Thyroid gland (tissue), 4 donors: Measurements from ENCODE around the gene TAOK3. TPM values are rescaled to one million over a fixed set of nuclear protein-coding genes. Genes with fewer than 3 reads are reported as not detected.
A peak's percentile ranks its signal among the peaks of the same experiment; 100 is the strongest.
"Not testable (repeated sequence)": the region's sequence is repeated elsewhere in the genome, so short reads cannot be mapped to it uniquely, and the experiment has no call there.

ENCODE experiments used
- DNase-seq, 2 donors: peaks; one replicate each; pipeline ENCODE4 v3.0.0-alpha.2; 2019
- H3K27ac ChIP-seq, 3 donors: fragments of 200-600 bp; sonication (generic); 1 replicate in 2 of 3; 2 replicates in 1 of 3; pipeline ENCODE4 v1.5.1; 2016 to 2019; ENCODE audit warnings: mild to moderate bottlenecking in 1 of 3, moderate library complexity in 1 of 3
- H3K27me3 ChIP-seq: fragments of 200-600 bp; sonication (generic); one replicate; pipeline ENCODE4 v1.5.1; 2019
- H3K36me3 ChIP-seq, 2 donors: fragments of 200-600 bp; sonication (generic); one replicate each; pipeline ENCODE4 v1.5.1; 2016 to 2019
- H3K4me1 ChIP-seq, 2 donors: fragments of 200-600 bp; sonication (generic); one replicate each; pipeline ENCODE4 v1.5.1; 2017 to 2019
- H3K4me3 ChIP-seq, 3 donors: fragments of 200-600 bp; sonication (generic); replicated peaks in 1 of 3; 1 replicate in 2 of 3; 2 replicates in 1 of 3; pipeline ENCODE4 v1.5.1; 2016; ENCODE audit warnings: mild to moderate bottlenecking in 1 of 3
- H3K9me3 ChIP-seq: fragments of 200-600 bp; sonication (generic); one replicate; pipeline ENCODE4 v1.5.1; 2017
- CTCF ChIP-seq, 6 experiments: fragments of 200-600 bp in 3 of 6; fragments of 450-650 bp in 3 of 6; sonication (generic) in 3 of 6; IDR thresholded peaks; one replicate each; pipeline ENCODE4 v1.5.1; 2016 to 2019; ENCODE audit warnings: antibody characterized with exemption in 6 of 6, mild to moderate bottlenecking in 2 of 6, inconsistent platforms in 1 of 6, moderate library complexity in 1 of 6
- POLR2A ChIP-seq, 2 donors: fragments of 450-650 bp; IDR thresholded peaks; one replicate each; pipeline ENCODE4 v1.6.1; 2017; ENCODE audit warnings: antibody characterized with exemption in 2 of 2, mild to moderate bottlenecking in 2 of 2, moderate library complexity in 1 of 2
- WGBS, 2 donors: methylation state at CpG; one replicate each; pipeline ENCODE4 v1.1.5; 2017; 5-methylcytosine and 5-hydroxymethylcytosine counted together
- intact Hi-C: fragments of 100-400 bp; cut with DNase I; formaldehyde crosslinking; loops from one replicate; pipeline ENCODE4 v1.15.1; 2023
- total RNA-seq, 4 donors: library from RNA; depleted of rRNA; stranded (reverse); fragments of >200 nt; gene quantifications; one replicate each; pipeline ENCODE4 v1.2.3, GENCODE V29; 2016

The TAOK3 gene
- total RNA-seq, result 10 to 100 TPM; 38.4 to 65.3 (median 50.2) TPM

- H3K27me3 ChIP-seq, result no peaks in the 10 kb centered on the region
- peak within 1 kb of the TSS; percentile 69 to 83 (median 78) for H3K27ac ChIP-seq
- H3K36me3 ChIP-seq, result no peaks in the 10 kb centered on the region
- no peak for TF ChIP-seq CTCF (IDR thresholded peaks at IDR 0.05)
- peak; percentile 60 to 88 for TF ChIP-seq POLR2A (IDR thresholded peaks at IDR 0.05)
- peaks cover 22 to 33% of the 10 kb centered on the region in 2 donors for H3K4me1 ChIP-seq
- peak within 1 kb of the TSS; percentile 80 to 88 (median 84) for H3K4me3 ChIP-seq
- WGBS, 2 donors, result 1% methylated on average over 31 to 46 of the region's 75 CpGs
- peak; percentile 99 for DNase-seq
- intact Hi-C loops, result no loop called here
- no peaks in the 10 kb centered on the region for H3K9me3 ChIP-seq
These were observed at the start of gene TAOK3 for GRCh38 chr12:118372541-118373495. Gene TAOK3, minus strand, starts transcription at chr12:118372907. Its CDS starts 117,340 bp downstream, at chr12:118255567.

GRCh38 chr12:118420673-118421072, 48.0 kb upstream of the TAOK3 start:
- 92 to 98% methylated on average over 3 of the region's 3 CpGs for WGBS, 2 donors
- TF ChIP-seq CTCF (IDR thresholded peaks at IDR 0.05) (no peak), POLR2A (IDR thresholded peaks at IDR 0.05) (no peak)
- no peak for DNase-seq
- H3K9me3 ChIP-seq, result no peaks in the 10 kb centered on the region
- no peak overlapping the region for H3K4me3 ChIP-seq
- intact Hi-C loops, result no loop called here
- no peaks in the 10 kb centered on the region for H3K4me1 ChIP-seq
- no peaks in the 10 kb centered on the region for H3K27me3 ChIP-seq
- peaks cover 5 to 12% of the 10 kb centered on the region in 2 donors for H3K36me3 ChIP-seq
- H3K27ac ChIP-seq, result no peak overlapping the region

GRCh38 chr12:118418385-118419057, 45.8 kb upstream of the TAOK3 start:
- Histone ChIP-seq H3K27me3 (no peaks in the 10 kb centered on the region), H3K27ac (no peak overlapping the region), H3K9me3 (no peaks in the 10 kb centered on the region), H3K36me3 (peaks cover 25 to 32% of the 10 kb centered on the region in 2 donors), H3K4me1 (no peaks in the 10 kb centered on the region), H3K4me3 (no peak overlapping the region)
- TF ChIP-seq CTCF (IDR thresholded peaks at IDR 0.05) (no peak), POLR2A (IDR thresholded peaks at IDR 0.05) (no peak)
- WGBS, 2 donors, result 78 to 100% methylated on average over 1 of the region's 1 CpG
- intact Hi-C loops, result no loop called here
- no peak for DNase-seq

GRCh38 chr12:118417942-118418341, 45.2 kb upstream of the TAOK3 start:
- Histone ChIP-seq H3K27me3 (no peaks in the 10 kb centered on the region), H3K9me3 (no peaks in the 10 kb centered on the region), H3K27ac (no peak overlapping the region), H3K4me3 (no peak overlapping the region), H3K36me3 (peaks cover 25 to 36% of the 10 kb centered on the region in 2 donors), H3K4me1 (no peaks in the 10 kb centered on the region)
- TF ChIP-seq POLR2A (IDR thresholded peaks at IDR 0.05), result no peak
- DNase-seq, result no peak
- intact Hi-C loops, result no loop called here
- WGBS, 2 donors, result 74 to 77% methylated on average over 3 of the region's 3 CpGs

GRCh38 chr12:118409834-118410233, 37.1 kb upstream of the TAOK3 start:
- WGBS, 2 donors, result 92 to 94% methylated on average over 2 of the region's 2 CpGs
- intact Hi-C loops, result no loop called here

GRCh38 chr12:118408241-118408640, 35.5 kb upstream of the TAOK3 start:
- H3K9me3 ChIP-seq, H3K4me3 ChIP-seq, intact Hi-C loops, H3K27me3 ChIP-seq, H3K4me1 ChIP-seq, DNase-seq, H3K27ac ChIP-seq: not testable (repeated sequence)
- 89 to 92% methylated on average over 8 of the region's 8 CpGs for WGBS, 2 donors
- peaks cover 31 to 50% of the 10 kb centered on the region in 2 donors for H3K36me3 ChIP-seq

More at GRCh38 chr12:118409834-118410233, 37.1 kb upstream of the TAOK3 start:
- no peak overlapping the region for H3K27ac ChIP-seq
- H3K27me3 ChIP-seq, result no peaks in the 10 kb centered on the region
- TF ChIP-seq CTCF (IDR thresholded peaks at IDR 0.05), result no peak
- TF ChIP-seq POLR2A (IDR thresholded peaks at IDR 0.05), result no peak
- no peak for DNase-seq
- no peak overlapping the region for H3K4me3 ChIP-seq
- H3K36me3 ChIP-seq, result peaks cover 35 to 54% of the 10 kb centered on the region in 2 donors
- H3K4me1 ChIP-seq, result no peaks in the 10 kb centered on the region
- H3K9me3 ChIP-seq, result no peaks in the 10 kb centered on the region
